ENCODE measurements around the gene HIRA. TPM values are rescaled to one million over a fixed set of nuclear protein-coding genes. Genes with fewer than 3 reads are reported as not detected.

Gene HIRA
- total and polyA plus RNA-seq, 2 of the 8 experiments (the other 6 are each of a cell fraction or from before 2014, with no cell fraction given), result 34.9 to 67.2 TPM

DNA sequence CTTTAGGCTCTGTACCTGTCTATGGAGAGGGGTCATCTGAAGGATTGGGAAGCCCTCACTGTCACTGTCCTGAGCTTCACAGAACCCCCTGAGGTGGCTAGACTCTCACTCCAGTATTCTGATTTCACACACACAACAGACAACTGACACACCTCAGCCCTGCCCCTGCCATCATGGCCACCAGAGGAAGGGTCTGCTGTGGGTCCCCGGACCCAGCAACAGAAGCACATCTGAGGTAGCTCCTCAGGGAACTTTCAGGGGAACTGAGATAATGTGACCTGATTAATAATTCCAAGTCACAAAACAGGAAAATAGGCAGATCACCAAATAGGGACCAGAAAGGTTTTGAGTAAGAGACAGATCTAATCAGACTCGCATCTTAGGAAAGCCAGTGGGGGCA is 23.5 kb upstream of the HIRA start (continued):
- TF ChIP-seq, protein P1, sequence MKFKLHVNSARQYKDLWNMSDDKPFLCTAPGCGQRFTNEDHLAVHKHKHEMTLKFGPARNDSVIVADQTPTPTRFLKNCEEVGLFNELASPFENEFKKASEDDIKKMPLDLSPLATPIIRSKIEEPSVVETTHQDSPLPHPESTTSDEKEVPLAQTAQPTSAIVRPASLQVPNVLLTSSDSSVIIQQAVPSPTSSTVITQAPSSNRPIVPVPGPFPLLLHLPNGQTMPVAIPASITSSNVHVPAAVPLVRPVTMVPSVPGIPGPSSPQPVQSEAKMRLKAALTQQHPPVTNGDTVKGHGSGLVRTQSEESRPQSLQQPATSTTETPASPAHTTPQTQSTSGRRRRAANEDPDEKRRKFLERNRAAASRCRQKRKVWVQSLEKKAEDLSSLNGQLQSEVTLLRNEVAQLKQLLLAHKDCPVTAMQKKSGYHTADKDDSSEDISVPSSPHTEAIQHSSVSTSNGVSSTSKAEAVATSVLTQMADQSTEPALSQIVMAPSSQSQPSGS (IDR thresholded peaks at IDR 0.05; ENCODE audit: low read length), result no peak
- TF ChIP-seq TAF1 (IDR thresholded peaks at IDR 0.05; ENCODE audit: low read depth, low read length), result no peak
- TF ChIP-seq RFX5 (IDR thresholded peaks at IDR 0.05; ENCODE audit: borderline replicate concordance, low read depth, low read length), result no peak
- TF ChIP-seq, protein P2, sequence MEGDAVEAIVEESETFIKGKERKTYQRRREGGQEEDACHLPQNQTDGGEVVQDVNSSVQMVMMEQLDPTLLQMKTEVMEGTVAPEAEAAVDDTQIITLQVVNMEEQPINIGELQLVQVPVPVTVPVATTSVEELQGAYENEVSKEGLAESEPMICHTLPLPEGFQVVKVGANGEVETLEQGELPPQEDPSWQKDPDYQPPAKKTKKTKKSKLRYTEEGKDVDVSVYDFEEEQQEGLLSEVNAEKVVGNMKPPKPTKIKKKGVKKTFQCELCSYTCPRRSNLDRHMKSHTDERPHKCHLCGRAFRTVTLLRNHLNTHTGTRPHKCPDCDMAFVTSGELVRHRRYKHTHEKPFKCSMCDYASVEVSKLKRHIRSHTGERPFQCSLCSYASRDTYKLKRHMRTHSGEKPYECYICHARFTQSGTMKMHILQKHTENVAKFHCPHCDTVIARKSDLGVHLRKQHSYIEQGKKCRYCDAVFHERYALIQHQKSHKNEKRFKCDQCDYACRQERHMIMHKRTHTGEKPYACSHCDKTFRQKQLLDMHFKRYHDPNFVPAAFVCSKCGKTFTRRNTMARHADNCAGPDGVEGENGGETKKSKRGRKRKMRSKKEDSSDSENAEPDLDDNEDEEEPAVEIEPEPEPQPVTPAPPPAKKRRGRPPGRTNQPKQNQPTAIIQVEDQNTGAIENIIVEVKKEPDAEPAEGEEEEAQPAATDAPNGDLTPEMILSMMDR (IDR thresholded peaks at IDR 0.05; ENCODE audit: control extremely low read depth in 1 of 3, insufficient read depth in 1 of 3, low read depth in 1 of 3, low read length in 3 of 3), result no peak
- TF ChIP-seq GTF2F1 (IDR thresholded peaks at IDR 0.05; ENCODE audit: borderline replicate concordance, low read depth, low read length), result no peak
- TF ChIP-seq SP1 (IDR thresholded peaks at IDR 0.05; ENCODE audit: low read depth, low read length), result no peak
- TF ChIP-seq TEAD4 (IDR thresholded peaks at IDR 0.05; ENCODE audit: low read depth, low read length), result no peak
